ENCODE results near the gene FAR2. TPM values are rescaled to one million over a fixed set of nuclear protein-coding genes. Genes with fewer than 3 reads are reported as not detected.

The FAR2 gene
- total and polyA plus RNA-seq, 2 donors (not counting 3 experiments of a cell fraction or from before 2014, with no cell fraction given) = 32.3 to 61.7 TPM

- no TSS peak for BruUV-seq (replicated peaks)
- FAIRE-seq = no peak
- no peaks in the 10 kb centered on the region for H3K4me1 ChIP-seq (ENCODE audit: control insufficient read depth, extremely low read depth, insufficient read depth, low read length)
Observed at GRCh38 chr12:29208936-29209701, 60.0 kb downstream of the FAR2 start.

More at GRCh38 chr12:29208936-29209701, 60.0 kb downstream of the FAR2 start:
- Histone ChIP-seq H3K9me1 (replicated peaks; ENCODE audit: control insufficient read depth, extremely low read depth, insufficient read depth, low read length) (no peaks in the 10 kb centered on the region), H3K4me2 (ENCODE audit: insufficient read depth, low read length) (no peak overlapping the region), H3K36me3 (ENCODE audit: control insufficient read depth in 2 of 2, extremely low read depth in 1 of 2, insufficient read depth in 2 of 2, low read length in 2 of 2) (no peaks in the 10 kb centered on the region), H4K20me1 (replicated peaks; ENCODE audit: control insufficient read depth, extremely low read depth, insufficient read depth, low read length) (no peaks in the 10 kb centered on the region), H2AFZ (ENCODE audit: low read depth, low read length) (no peak overlapping the region), H3K9me3 (replicated peaks; ENCODE audit: control insufficient read depth, insufficient read depth, low read length) (no peaks in the 10 kb centered on the region), H3K79me2 (ENCODE audit: control insufficient read depth, insufficient read depth, low read length) (no peaks in the 10 kb centered on the region), H3K27me3 (ENCODE audit: control insufficient read depth in 2 of 2, insufficient read depth in 2 of 2, low read length in 2 of 2) (no peaks in the 10 kb centered on the region), H3K4me3 (replicated peaks in 1 of 3; ENCODE audit: insufficient read depth in 1 of 3, low read depth in 1 of 3, low read length in 3 of 3) (no peak overlapping the region), H3K9ac (replicated peaks; ENCODE audit: extremely low read depth, insufficient read depth, low read length) (no peak overlapping the region), H3K27ac (ENCODE audit: insufficient read depth, low read depth, low read length) (no peak overlapping the region)
- dilution Hi-C loops (cut with MboI; ENCODE audit: extremely low pct_ligation_motif_present, low sequenced_read_pairs) (no loop called here), intact Hi-C loops (cut with micrococcal nuclease) (no loop called here)
- ChIA-PET POLR2A (no interaction called here), CTCF (interaction anchor here (1.4 kb wide), 2 partner anchors 11 to 135 kb away, joined by 3 to 5 read pairs; no protein-coding TSS in a partner anchor)
- TF ChIP-seq POLR2AphosphoS5 (IDR thresholded peaks at IDR 0.05; ENCODE audit: insufficient read depth, low read depth, low read length) (no peak), GATA2 (IDR thresholded peaks at IDR 0.05; ENCODE audit: insufficient read depth, insufficient read length, low read depth, low read length) (no peak), CTCF (IDR thresholded peaks at IDR 0.05; ENCODE audit: extremely low read depth in 1 of 2, insufficient read depth in 1 of 2, low read depth in 1 of 2, low read length in 2 of 2) (no peak), JUN (IDR thresholded peaks at IDR 0.05; ENCODE audit: borderline replicate concordance, insufficient read depth, insufficient read length, low read depth) (no peak), POLR2A (IDR thresholded peaks at IDR 0.05; ENCODE audit: low read depth, low read length) (no peak), EZH2 (IDR thresholded peaks at IDR 0.05; ENCODE audit: borderline replicate concordance, low read depth, low read length, severe bottlenecking) (no peak)
- no peak for DNase-seq (ENCODE audit: low read depth, low spot score)

All from endothelial cell of umbilical vein (primary cell).